ENCODE results near the gene LSM12. TPM values are rescaled to one million over a fixed set of nuclear protein-coding genes. Genes with fewer than 3 reads are reported as not detected.

The LSM12 gene
- total RNA-seq, 4 donors from 2014 or later: 37.8 to 59.2 (median 46.0) TPM

GRCh38 chr17:44088254-44088653 is 21.8 kb upstream of the LSM12 start:
- intact Hi-C loops (cut with DNase I): no loop called here
- Histone ChIP-seq H3K4me3 (no peak overlapping the region), H3K27me3 (no peaks in the 10 kb centered on the region), H3K27ac (replicated peaks in 1 of 4) (no peak overlapping the region), H3K9me3 (no peaks in the 10 kb centered on the region), H3K36me3 (peaks cover 48 to 98% (median 91%) of the 10 kb centered on the region in 4 donors), H3K4me1 (peaks cover 5 to 24% (median 18%) of the 10 kb centered on the region in 4 donors)
- no peak for DNase-seq (ENCODE audit: extremely low spot score)
- TF ChIP-seq EP300 (IDR thresholded peaks at IDR 0.05): no peak
- TF ChIP-seq POLR2A (IDR thresholded peaks at IDR 0.05; ENCODE audit: low read depth): no peak
- TF ChIP-seq CTCF (IDR thresholded peaks at IDR 0.05): no peak
- no peak for TF ChIP-seq POLR2AphosphoS5 (IDR thresholded peaks at IDR 0.05)
- WGBS: 92% methylated on average over 12 of the region's 16 CpGs

- Histone ChIP-seq H3K36me3 (peaks cover 50 to 98% (median 91%) of the 10 kb centered on the region in 4 donors), H3K4me3 (no peak overlapping the region), H3K27ac (replicated peaks in 1 of 4) (peak overlapping the region in 3 of 4 donors; percentile 60 to 72 (median 66)), H3K27me3 (no peaks in the 10 kb centered on the region), H3K9me3 (no peaks in the 10 kb centered on the region), H3K4me1 (peaks cover 5 to 24% (median 18%) of the 10 kb centered on the region in 4 donors)
- no peak for DNase-seq (ENCODE audit: extremely low spot score)
- WGBS: 59% methylated on average over 7 of the region's 8 CpGs
- no peak for TF ChIP-seq EP300 (IDR thresholded peaks at IDR 0.05)
- TF ChIP-seq CTCF (IDR thresholded peaks at IDR 0.05): no peak
- TF ChIP-seq POLR2AphosphoS5 (IDR thresholded peaks at IDR 0.05): no peak
- no peak for TF ChIP-seq POLR2A (IDR thresholded peaks at IDR 0.05; ENCODE audit: low read depth)
- intact Hi-C loops (cut with DNase I): no loop called here
Observed at GRCh38 chr17:44087319-44087718, 20.8 kb upstream of the LSM12 start.

- WGBS: 25% methylated on average over 14 of the region's 23 CpGs
- intact Hi-C loops (cut with DNase I): no loop called here
- Histone ChIP-seq H3K27ac (replicated peaks in 1 of 4) (peak overlapping the region; percentile 60 to 72 (median 69)), H3K4me3 (no peak overlapping the region), H3K36me3 (peaks cover 47 to 98% (median 91%) of the 10 kb centered on the region in 4 donors), H3K27me3 (no peaks in the 10 kb centered on the region), H3K4me1 (peaks cover 5 to 24% (median 18%) of the 10 kb centered on the region in 4 donors), H3K9me3 (no peaks in the 10 kb centered on the region)
- DNase-seq (ENCODE audit: extremely low spot score): no peak
- TF ChIP-seq POLR2AphosphoS5 (IDR thresholded peaks at IDR 0.05): peak in 1 of 2 donors; percentile 30
- TF ChIP-seq CTCF (IDR thresholded peaks at IDR 0.05): no peak
Observed at GRCh38 chr17:44086364-44087311, 20.2 kb upstream of the LSM12 start.

GRCh38 chr17:44085908-44086307 is 19.4 kb upstream of the LSM12 start:
- intact Hi-C loops (cut with DNase I): no loop called here

More at GRCh38 chr17:44085908-44086307, 19.4 kb upstream of the LSM12 start:
- Histone ChIP-seq H3K4me1 (peaks cover 5 to 24% (median 18%) of the 10 kb centered on the region in 4 donors), H3K9me3 (no peaks in the 10 kb centered on the region), H3K27ac (replicated peaks in 1 of 4) (peak overlapping the region; percentile 60 to 72 (median 69)), H3K36me3 (peaks cover 40 to 98% (median 89%) of the 10 kb centered on the region in 4 donors), H3K27me3 (no peaks in the 10 kb centered on the region), H3K4me3 (no peak overlapping the region)
- no peak for TF ChIP-seq POLR2A (IDR thresholded peaks at IDR 0.05; ENCODE audit: low read depth)
- TF ChIP-seq CTCF (IDR thresholded peaks at IDR 0.05): no peak
- TF ChIP-seq POLR2AphosphoS5 (IDR thresholded peaks at IDR 0.05): no peak
- no peak for TF ChIP-seq EP300 (IDR thresholded peaks at IDR 0.05)
- 63% methylated on average over 5 of the region's 5 CpGs for WGBS
- DNase-seq (ENCODE audit: extremely low spot score): no peak
